Spleen (tissue), 7 donors: ENCODE data around the gene EPHB2.

Source experiments
- CTCF ChIP-seq, 11 experiments: fragments of 200-600 bp in 7 of 11; fragments of 450-650 bp in 4 of 11; sonication (generic) in 4 of 11; IDR thresholded peaks in 8 of 11; conservative IDR thresholded peaks in 3 of 11; 1 replicate in 7 of 11; 2 replicates in 4 of 11; pipeline versions ENCODE4 v1.4.0 to v1.8.0; 2016 to 2021; ENCODE audit warnings: antibody characterized with exemption in 11 of 11, inconsistent platforms in 4 of 11, mild to moderate bottlenecking in 1 of 11
- POLR2A ChIP-seq, 3 donors: fragments of 450-650 bp; IDR thresholded peaks; one replicate each; pipeline ENCODE4 v1.5.1; 2017; ENCODE audit warnings: antibody characterized with exemption in 3 of 3, mild to moderate bottlenecking in 1 of 3
- donor health status: DM: no; HTN: no; CAD: no; lungs with moderate emphysema.
- donor health status: DM: no; HTN: no; CAD: no.
- donor health status: DM: no; HTN: no; CAD: no.

- TF ChIP-seq CTCF (IDR thresholded peaks at IDR 0.05 in 8 of 11, conservative IDR thresholded peaks at IDR 0.05 in 3 of 11) (no peak), POLR2A (IDR thresholded peaks at IDR 0.05) (no peak)
Measured at GRCh38 chr1:22709891-22710700, 543 bp upstream of the EPHB2 start.
